HuH-7 (cell line): ENCODE results near the gene AFF2.

Source experiments
- DNase-seq: peaks from one replicate; pipeline ENCODE4 v3.0.0; 2011; ENCODE audit warnings: low spot score

Gene AFF2

DNA sequence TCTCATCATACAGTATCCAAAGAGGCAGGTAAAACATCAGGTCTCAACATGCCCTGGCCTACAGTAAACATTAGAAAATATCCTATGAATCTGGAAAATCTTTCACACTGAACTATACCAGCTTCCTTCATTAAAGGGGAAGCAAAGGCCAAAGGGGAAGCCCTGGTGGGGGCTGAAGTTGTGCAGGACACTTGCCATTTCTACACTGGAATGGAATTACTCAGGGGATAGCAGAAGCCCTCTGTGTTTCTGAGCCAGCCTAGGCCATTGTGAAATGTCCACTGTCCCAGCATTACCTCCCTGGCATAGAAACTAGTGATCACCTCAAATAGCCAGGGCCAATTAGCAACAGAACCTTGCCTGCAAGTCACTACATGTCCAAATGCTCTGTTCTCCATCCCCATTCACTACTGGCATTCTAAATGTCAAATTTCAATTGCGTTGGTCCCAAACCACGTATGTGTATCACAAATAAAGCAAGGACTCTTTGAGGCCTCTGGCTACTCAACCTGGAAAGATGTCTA lies 429.9 kb downstream of the AFF2 start:
- DNase-seq, result no peak

DNA sequence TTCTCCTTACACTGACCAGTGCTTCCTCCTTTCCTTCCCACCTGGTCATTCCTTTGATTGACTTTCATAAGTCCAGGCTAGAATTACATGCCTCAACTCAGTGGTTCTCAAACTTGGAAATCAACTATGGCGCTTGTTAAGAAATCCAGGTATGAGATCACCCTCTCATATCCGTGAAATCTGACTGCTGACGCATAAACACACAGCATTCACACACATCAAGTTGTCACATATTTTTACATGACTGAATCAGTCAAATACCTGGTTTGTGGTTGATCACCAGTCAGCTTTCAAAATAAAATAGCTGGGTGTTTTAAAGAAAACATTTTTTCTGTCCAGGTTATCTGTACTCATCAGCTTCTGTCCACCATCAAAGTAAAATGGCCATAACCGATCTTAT lies 433.5 kb downstream of the AFF2 start:
- no peak for DNase-seq

GRCh38 chrX:148938348-148938747 lies 437.9 kb downstream of the AFF2 start:
- DNase-seq, result no peak

- no peak for DNase-seq
Measured at GRCh38 chrX:148940411-148940996, 440.1 kb downstream of the AFF2 start.

- DNase-seq, result no peak
Measured at GRCh38 chrX:148942754-148943153, 442.3 kb downstream of the AFF2 start.

GRCh38 chrX:148947399-148947975 lies 447.1 kb downstream of the AFF2 start:
- no peak for DNase-seq

GRCh38 chrX:148956352-148956751 lies 455.9 kb downstream of the AFF2 start:
- DNase-seq, result no peak

DNA sequence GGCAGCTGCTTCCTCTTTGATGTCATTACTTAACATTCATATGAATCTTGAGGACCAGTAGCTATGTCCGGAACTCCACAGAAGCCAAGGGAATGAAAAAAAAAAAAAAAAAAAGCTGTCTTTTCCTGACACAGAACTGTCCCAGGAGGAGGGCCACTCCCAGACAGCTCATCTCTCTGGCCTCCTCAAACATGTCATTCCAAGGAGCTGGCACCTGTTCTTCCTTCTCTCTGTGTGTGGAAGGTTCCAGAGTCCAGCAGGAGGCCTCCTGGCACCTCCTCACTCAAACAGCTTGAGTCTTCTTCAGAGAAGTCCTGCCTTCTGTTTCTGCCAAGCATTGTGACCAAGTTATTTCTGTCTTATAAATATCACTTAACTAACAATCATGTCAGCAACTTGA lies 458.5 kb downstream of the AFF2 start:
- DNase-seq, result no peak

DNA sequence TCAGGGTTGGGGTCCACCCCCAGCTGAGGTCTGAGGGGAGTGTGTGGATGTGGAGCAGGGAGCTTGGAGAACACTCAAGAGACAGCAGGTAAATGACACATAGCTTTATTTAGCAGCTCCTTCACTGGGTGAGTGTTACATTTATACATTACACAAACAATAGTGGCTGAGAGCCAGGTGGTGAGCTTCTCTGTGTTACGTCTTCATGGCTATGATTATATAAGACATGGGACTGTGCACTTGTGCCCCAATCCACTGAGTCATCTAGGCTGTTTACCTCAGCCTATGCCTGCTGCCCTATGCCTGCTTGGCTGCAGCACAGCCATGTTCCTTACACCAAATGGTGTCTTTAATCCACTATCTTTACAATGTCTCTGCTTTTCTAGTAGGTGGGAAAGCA lies 459.6 kb downstream of the AFF2 start:
- no peak for DNase-seq

DNA sequence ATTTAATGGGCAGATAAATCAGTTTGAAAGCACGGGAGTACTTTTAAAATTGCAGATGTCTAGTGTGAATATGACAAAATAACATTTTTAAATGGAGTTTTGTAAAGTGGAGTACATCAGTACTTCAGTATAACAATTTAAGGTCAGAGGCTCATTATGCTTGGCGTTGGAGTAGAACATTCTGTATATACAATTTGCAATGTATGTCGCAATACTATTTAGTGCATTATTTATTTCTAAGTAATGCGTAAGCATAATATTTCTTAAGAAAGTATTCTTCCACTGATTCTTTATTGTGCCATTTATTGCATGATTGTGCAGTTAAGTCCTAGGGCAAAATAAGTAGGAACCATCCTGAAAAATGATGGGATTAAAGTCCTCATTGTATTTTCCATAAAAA lies 461.6 kb downstream of the AFF2 start:
- DNase-seq, result no peak

- no peak for DNase-seq
Measured at GRCh38 chrX:148976571-148977400, 476.4 kb downstream of the AFF2 start.

GRCh38 chrX:148979786-148980185 lies 479.4 kb downstream of the AFF2 start:
- DNase-seq, result no peak

- no peak for DNase-seq
Measured at GRCh38 chrX:148984238-148984637, 483.8 kb downstream of the AFF2 start.

- DNase-seq, result no peak
Measured at GRCh38 chrX:148991502-148991901, 491.1 kb downstream of the AFF2 start.

GRCh38 chrX:148995661-148996060 lies 495.2 kb downstream of the AFF2 start:
- DNase-seq, result no peak

DNA sequence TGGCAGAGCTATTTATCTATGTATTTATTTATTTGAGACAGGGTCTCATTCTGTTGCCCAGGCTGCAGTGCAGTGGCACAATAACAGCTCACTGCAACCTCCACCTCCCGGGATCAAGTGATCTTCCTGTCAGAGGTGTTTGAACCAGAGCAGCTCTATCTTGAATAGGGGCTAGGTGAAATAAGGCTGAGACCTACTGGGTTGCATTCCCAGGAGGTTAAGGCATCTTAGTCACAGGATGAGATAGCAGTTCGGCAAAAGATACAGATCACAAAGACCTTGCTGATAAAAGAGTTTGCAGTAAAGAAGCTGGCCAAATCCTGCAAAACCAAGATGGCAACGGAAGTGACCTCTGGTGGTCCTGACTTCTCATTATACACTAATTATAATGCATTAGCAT lies 501.9 kb downstream of the AFF2 start:
- DNase-seq, result no peak

GRCh38 chrX:149003863-149004660 lies 503.6 kb downstream of the AFF2 start:
- no peak for DNase-seq

- DNase-seq, result no peak
Measured at GRCh38 chrX:149004936-149005335, 504.5 kb downstream of the AFF2 start.

GRCh38 chrX:149006235-149006634 lies 505.8 kb downstream of the AFF2 start:
- DNase-seq, result no peak

DNA sequence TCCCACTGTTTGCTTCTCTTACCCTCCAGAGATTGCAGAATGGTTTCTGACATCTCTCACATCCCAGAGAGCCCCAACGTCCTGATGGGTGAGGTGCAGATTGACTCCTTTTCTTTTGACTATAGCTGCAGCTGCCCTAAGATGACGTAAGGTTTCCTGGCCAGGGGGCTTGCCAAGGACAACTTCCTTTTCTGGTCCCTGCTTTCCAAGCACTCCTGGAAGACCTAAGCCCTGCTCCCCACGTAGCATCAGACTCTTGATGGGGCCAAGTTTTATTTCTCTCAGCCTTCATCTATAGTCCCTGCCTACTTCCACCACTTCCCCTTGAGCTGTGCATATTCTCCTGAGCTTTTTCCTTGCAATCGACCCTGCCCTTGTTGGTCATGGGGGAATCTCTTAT lies 507.0 kb downstream of the AFF2 start:
- no peak for DNase-seq

DNA sequence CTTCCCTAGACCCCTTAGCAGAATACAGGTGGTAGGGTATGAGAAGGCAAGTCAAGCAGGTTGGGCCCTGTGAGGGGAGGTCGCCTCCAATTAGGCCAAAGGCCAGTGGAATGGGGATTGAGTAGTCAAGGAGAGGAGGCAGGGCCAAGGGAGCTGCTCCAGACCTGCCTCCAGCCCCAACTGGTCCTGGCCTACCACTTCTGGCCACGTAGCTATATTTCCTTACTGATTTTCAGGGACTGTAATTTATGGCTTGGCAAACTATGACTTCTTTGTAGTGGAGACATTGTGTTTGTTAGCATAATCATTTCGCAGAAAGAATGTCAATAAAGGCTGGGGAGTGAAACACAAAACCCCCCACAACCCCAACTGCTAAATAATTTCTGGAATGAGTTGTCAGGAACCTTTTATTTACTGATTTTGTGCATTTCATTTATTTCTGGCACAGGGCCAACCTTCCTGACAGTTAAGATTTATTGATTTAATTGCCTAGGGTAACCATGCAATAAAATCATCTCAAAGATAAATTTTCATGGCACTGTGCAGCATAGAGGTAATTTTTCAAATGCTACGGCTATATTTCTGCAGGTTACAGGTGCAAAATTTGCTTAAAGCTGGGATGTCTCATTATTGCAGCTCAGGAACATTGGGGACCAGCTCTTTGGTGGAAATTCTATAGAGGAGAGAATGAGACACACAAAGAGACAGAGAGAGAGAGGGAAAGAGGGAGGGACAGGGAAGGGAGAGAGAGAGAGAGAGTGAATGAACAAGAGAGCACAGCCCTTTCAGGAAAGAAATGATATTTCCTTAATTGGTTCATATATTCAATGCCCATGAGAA lies 509.8 kb downstream of the AFF2 start:
- DNase-seq, result no peak

DNA sequence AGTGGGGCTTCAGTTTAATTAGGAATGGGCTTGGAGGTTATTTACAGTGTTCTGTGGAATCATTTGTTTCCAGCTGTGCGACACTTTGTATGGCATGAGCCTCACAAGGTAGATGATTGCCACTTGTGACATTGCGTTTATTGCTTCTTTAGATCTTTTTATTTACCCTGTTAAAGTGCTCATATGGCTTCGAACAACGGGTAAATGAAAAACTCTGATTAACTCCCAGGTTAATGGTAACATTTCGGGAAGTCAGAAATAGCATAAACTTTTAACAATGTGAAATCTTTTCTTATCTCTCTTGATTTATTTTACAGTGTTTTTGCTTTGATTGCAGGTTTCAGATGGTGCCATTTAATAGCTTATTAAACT lies 510.4 kb downstream of the AFF2 start:
- DNase-seq, result no peak
